DMS53 (cell line): ENCODE results near the gene CT45A9.
"Not testable (repeated sequence)": the region's sequence is repeated elsewhere in the genome, so short reads cannot be mapped to it uniquely, and the experiment has no call there.

Experiments used
- DNase-seq: peaks from one replicate; lab custom pipeline; 2025; lab: John Stamatoyannopoulos, UW

CT45A9 gene, protein sequence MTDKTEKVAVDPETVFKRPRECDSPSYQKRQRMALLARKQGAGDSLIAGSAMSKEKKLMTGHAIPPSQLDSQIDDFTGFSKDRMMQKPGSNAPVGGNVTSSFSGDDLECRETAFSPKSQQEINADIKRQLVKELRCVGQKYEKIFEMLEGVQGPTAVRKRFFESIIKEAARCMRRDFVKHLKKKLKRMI

DNA sequence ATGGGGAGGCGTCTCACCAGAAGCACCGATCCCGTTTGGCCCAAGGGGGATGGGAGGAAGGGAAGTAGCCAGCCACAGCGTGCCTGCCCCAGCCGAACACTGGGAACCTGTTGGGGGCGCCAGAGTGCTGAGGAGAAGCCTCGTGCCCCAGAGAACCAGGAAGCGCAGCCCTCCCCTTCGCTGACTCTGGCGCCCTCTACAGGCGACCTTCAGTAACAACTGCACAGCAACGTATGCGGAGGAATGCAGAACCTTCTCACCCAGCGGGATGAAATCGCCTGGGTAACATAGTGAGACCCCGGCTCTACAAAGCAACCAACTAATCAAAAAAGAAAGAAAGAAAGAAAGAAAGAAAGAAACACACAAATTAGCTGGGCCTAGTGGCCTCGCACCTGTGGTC, at the start of gene CT45A9:
Gene CT45A9 (minus strand): TSS at position 101 of the 400 bp plus-strand sequence. CDS start 3,751 bp downstream, outside the sequence.
- DNase-seq: not testable (repeated sequence)

DNA sequence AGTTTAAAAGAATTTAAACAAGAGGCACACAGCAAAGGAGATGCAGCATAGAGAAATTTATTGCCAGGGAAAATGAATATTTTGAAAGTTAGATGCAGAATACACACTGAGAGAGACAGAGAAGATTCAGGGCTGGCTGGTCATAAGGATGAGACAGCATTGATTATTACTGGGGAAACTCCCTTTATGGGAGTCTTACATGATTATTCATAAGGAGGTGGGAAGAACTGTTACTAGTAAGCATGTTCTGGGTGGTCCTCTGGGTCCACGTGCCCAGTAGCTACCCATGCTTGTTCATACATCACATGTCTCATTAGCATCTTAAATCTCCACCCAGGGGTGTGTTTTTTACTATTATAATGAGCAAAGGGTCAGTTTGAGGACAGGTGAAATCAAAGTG, 48.9 kb upstream of the CT45A9 start:
- DNase-seq: not testable (repeated sequence)

DNA sequence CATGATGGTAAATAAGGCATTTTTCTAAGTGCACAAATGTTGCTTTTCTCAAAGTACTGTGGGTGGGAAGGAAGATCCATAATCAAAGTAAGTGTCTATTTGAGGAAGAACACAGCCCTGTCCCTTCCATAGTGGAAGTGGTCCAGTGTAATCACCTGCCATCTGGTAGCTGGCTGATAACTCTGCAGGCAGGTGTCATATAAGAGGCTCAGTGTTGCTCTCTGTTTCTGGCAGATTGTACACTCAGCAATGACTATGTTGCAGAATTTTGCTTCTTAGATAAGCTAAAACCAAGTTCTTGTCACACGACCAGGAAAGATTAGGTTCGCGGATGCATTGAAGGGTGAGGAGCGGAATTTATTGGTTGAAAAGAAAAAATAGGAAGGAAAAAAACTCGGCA, 42.8 kb upstream of the CT45A9 start:
- DNase-seq: no peak

DNA sequence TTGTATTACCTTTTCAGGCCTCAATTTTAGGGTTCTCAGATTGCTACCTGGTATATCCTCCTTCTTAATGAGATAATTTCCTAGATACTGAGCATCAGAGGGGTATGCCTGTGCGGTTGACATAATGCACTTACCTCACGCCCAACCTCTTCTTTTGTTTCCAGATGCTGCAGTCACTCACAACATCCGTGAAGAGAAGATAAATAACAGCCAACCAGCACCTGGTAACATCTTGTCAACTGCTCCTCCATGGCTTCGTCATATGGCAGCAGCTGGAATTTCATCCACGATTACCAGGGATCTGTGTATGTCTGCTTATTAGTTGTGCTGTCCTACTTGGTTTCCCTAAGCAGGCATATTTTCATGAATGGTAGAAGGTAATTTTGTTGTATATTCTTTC, 38.6 kb upstream of the CT45A9 start:
- no peak for DNase-seq

DNA sequence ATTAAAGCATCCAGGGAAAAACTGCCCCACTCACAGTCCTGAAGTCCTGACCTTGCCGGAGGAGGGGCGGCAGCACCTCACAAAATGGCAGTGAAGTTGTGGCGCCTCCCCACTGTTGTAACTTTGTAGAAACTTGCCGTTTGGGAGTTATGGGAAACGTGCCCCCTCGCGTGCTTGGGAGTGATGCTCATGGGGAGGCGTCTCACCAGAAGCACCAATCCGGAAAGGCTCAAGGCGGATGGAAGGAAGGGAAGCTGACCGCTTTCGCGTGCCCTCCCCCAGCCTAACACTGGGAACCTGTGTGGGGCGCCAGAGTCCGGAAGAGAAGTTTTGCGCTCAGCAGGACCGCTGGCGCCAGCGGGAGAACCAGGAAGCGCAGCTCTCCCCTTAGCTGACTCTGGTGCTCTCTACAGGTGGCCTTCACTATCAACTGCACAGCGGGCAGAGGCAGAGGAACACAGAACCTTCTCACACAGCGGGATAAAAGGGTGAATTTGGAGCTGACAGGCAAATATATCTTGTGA, 21.7 kb upstream of the CT45A9 start, which contains the start of the genes CT45A10 and SAGE1:
Gene CT45A10 (minus strand): TSS at position 151 of the 524 bp plus-strand sequence. CDS start 8,100 bp downstream, outside the sequence.
Gene SAGE1 (plus strand): TSS at position 423 of the 524 bp plus-strand sequence. CDS start 2,527 bp downstream, outside the sequence.
- DNase-seq: peak; percentile 83

DNA sequence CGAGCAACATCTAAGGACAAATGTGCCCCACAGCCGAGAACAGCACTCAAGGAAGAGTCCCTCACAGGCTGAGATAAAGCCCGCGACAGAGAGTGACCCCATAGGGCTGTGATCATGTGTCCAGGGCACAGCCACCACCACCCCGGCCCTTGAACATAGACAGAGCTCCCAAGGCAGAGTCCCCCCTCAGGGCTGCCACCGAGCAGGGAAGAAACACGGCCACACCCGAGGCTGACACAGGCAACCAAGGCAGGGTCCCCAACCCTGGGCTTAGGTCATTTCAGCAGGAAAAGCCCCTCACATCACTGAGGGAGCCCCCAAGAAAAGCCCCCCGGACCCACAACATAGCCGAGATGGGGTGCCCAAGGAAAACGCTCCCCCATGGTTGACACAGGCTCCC, 21.2 kb upstream of the CT45A9 start:
- DNase-seq: no peak

DNA sequence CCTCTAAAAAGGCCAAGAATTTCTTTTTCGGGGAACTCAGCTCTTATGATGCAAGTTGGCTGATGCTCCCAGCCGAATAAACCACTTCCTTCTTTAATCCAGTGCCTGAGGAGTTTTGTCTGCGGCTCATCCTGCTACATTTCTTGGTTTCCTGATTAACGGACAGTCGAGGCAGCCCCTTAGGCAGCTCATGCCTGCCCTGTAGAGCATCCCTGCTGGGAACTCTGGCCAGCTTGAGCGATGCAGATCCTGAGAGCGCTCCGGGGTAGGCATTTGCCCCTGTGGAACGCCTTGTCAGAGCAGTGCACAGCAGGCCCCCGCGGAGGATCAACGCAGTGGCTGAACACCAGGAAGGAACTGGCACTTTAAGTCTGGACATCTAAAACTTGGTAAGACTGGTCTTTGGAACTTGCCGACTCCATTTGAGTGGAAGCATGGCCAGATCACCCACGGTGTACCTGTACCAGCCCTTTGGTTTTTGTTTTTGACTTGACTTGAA, 18.5 kb upstream of the CT45A9 start:
- no peak for DNase-seq

DNA sequence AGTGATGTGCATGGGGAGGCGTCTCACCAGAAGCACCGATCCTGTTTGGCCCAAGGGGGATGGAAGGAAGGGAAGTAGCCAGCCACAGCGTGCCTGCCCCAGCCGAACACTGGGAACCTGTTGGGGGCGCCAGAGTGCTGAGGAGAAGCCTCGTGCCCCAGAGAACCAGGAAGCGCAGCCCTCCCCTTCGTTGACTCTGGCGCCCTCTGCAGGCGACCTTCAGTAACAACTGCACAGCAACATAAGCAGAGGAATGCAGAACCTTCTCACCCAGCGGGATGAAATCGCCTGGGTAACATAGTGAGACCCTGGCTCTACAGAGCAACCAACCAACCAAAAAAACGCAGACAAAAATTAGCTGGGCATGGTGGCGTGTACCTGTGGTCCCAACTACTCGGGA, 17.4 kb upstream of the CT45A9 start:
- peak; percentile 78 for DNase-seq

DNA sequence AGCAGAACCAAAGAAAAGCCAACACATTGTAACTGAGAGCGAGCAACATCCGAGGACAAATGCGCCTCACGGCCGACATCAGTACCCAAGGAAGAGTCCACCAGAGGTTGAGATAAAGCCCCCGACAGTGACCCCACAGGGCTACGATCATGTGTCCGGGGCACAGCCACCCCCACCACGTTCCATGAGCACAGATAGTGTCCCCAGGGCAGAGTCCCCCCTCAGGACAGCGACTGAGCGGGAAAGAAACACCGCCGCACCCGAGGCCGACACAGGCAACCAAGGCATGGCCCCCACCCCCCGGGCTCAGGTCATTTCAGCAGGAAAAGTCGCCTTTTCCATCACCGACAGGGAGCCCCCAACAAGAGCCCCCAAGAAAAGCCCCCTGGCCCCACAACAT, 16.6 kb upstream of the CT45A9 start:
- DNase-seq: not testable (repeated sequence)

DNA sequence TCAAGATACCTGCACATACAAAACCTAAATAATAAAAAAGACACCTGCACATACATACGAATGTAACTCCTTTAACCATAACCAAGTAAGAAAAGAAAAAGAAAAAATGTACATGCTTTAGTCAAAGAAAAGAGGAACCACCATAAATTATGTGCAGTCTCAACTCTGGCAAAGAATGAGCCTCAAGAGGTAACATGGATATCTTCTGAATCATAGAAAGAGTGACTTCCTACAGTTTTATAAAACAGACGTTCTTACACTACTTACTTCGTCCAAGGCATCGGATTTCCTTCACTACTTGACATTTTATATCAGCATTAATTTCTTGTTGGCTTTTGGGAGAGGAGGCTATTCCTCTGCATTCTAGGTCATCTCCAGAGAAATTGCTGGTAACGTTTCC, 11.1 kb upstream of the CT45A9 start:
- not testable (repeated sequence) for DNase-seq

DNA sequence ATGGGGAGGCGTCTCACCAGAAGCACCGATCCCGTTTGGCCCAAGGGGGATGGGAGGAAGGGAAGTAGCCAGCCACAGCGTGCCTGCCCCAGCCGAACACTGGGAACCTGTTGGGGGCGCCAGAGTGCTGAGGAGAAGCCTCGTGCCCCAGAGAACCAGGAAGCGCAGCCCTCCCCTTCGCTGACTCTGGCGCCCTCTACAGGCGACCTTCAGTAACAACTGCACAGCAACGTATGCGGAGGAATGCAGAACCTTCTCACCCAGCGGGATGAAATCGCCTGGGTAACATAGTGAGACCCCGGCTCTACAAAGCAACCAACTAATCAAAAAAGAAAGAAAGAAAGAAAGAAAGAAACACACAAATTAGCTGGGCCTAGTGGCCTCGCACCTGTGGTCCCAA, 17.2 kb downstream of the CT45A9 start, which contains the start of gene CT45A8:
Gene CT45A8 (minus strand): TSS at position 101 of the 400 bp plus-strand sequence. CDS start 3,755 bp downstream, outside the sequence.
- DNase-seq: not testable (repeated sequence)

DNA sequence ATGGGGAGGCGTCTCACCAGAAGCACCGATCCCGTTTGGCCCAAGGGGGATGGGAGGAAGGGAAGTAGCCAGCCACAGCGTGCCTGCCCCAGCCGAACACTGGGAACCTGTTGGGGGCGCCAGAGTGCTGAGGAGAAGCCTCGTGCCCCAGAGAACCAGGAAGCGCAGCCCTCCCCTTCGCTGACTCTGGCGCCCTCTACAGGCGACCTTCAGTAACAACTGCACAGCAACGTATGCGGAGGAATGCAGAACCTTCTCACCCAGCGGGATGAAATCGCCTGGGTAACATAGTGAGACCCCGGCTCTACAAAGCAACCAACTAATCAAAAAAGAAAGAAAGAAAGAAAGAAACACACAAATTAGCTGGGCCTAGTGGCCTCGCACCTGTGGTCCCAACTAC, 34.4 kb downstream of the CT45A9 start, which contains the start of gene CT45A7:
Gene CT45A7 (minus strand): TSS at position 101 of the 400 bp plus-strand sequence. CDS start 3,747 bp downstream, outside the sequence.
- DNase-seq: not testable (repeated sequence)

DNA sequence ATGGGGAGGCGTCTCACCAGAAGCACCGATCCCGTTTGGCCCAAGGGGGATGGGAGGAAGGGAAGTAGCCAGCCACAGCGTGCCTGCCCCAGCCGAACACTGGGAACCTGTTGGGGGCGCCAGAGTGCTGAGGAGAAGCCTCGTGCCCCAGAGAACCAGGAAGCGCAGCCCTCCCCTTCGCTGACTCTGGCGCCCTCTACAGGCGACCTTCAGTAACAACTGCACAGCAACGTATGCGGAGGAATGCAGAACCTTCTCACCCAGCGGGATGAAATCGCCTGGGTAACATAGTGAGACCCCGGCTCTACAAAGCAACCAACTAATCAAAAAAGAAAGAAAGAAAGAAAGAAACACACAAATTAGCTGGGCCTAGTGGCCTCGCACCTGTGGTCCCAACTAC, 51.7 kb downstream of the CT45A9 start, which contains the start of gene CT45A2:
Gene CT45A2 (minus strand): TSS at position 101 of the 400 bp plus-strand sequence. CDS start 3,747 bp downstream, outside the sequence.
- not testable (repeated sequence) for DNase-seq
